ENCODE results near the gene GSTO1. TPM values are rescaled to one million over a fixed set of nuclear protein-coding genes. Genes with fewer than 3 reads are reported as not detected.
"Not testable (repeated sequence)": the region's sequence is repeated elsewhere in the genome, so short reads cannot be mapped to it uniquely, and the experiment has no call there.

GSTO1 gene
- total RNA-seq (2014; rRNA removed; shearing (Covaris generic)) = 179 and 214 TPM in 2 replicates

GRCh38 chr10:104254493-104255310 is at the start of gene GSTO1:
TSS of gene GSTO1 (plus strand) at chr10:104254892. CDS start at chr10:104254929, 37 bp downstream.
- DNase-seq (ENCODE audit: low read depth) = peak; percentile 78

DNA sequence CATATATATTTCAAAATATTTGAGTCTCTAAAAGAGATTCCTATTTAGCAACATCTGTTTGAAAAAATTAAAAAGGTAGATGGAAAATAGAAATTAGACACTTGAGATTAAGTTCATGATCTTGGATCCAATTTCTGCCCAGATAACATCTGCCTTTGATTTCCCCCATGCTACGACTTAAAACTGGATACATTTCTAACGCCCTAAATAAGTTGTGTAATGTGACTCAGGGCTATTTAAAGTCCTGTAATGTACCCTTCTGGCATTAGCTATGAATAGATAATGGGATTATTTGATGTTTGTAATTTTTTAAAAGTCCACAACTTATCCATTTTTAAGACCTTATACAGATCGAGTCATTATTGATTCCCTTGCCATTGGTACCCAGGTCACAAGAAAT is 46.0 kb upstream of the GSTO1 start:
- no peak for DNase-seq (ENCODE audit: low read depth)

DNA sequence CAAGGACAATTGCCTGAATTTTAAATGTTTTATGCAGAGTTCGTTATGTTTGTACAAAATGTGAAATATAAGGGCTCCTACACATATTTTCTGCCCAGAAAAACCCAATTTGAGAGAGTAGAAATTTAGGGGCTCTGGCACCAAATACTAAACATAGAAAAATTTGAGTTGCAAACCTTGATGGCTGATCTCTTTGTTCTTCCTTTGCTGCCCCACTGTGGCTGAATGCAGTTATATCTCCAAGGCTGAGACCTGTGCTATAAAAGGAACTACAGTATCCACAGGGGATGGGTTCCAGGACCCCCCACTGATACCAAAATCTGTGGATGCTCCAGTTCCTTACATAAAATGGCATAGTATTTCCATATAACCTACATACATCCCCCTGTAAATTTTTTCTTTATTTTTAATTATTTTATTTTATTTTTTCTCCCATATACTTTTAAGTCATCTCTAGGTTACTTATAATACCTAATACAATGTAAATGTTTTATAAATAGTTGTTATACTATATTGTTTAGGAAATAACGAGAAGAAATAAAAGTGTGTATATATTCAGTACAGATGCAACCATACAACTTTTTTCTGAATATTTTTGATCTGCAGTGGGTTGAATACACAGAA is 45.0 kb upstream of the GSTO1 start:
- DNase-seq (ENCODE audit: low read depth) = peak; percentile 47

DNA sequence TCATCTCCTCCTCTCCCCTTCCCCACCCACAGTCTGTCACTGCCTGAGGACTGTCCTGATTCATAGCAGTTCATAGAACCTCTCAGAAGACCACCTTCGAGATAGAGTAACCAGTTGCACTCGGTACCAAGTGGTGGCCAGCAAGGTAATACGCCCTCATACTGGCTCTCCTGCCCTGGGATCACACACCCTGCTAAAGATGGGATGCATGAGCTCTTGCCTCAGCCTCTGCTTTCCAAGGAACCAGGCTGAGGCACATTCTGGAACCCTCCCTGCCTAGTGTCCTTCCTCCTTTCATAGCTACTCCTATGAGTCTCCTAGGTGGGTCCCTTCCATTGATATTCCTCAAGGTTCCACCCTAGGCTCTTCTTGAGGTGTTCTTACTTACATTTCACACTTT is 38.1 kb upstream of the GSTO1 start:
- DNase-seq (ENCODE audit: low read depth) = no peak

- no peak for DNase-seq (ENCODE audit: low read depth)
Observed at GRCh38 chr10:104218751-104219150, 35.9 kb upstream of the GSTO1 start.

DNA sequence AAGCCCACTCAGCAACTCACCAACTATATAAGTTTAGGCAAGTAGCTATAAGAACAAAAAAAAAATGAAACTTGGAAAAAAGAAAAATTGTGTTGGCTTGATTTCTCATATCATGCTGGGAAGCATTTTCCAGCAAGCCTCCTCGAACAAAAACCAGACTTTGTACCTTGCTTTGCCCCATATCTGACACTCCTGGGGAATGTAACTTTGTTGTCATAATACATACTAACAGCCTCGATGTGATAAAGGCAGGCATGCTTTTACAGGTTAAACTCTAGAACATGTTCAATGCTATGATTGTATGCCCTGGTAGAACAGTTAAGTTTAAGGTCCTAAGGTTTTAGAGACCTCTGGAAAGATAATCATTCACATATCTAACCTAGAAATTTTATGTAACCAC is 34.2 kb upstream of the GSTO1 start:
- no peak for DNase-seq (ENCODE audit: low read depth)

DNA sequence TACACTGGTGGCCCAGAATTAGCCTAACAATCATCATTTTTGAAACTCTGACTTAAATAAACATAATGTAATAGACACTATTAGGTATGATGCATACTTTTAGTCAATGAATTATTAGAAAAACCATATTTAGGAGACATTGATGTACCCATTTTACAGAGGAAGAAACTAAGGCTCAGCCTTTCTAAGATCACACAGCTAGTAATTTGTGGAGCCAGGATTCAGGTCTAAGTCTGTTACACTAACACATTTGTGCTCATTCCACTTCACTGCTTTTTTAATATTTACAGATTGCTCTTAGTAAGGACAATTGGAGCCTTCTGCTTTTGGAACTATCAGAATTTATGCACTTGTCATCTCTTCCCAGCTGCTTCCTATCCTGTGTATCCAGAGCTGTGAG is 31.4 kb upstream of the GSTO1 start:
- no peak for DNase-seq (ENCODE audit: low read depth)

DNA sequence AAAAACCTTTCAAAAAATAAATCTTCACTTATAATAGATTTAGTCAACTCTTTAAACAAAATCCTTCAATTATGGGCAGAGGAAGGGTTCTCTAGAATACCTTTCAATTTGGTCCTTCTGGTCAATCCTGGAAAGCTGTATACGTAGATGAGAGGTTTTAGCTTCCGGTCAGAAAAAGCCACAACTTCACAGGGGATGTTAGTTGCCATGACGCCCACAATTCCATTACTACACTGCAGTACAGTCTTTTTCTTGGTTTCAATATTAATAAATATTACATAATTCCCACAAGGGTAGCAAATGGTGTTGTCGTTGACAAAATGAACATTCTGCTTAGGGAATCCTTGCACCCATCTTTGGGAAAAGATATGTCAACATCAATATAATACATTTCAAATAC is 24.2 kb upstream of the GSTO1 start:
- DNase-seq (ENCODE audit: low read depth) = peak; percentile 14

GRCh38 chr10:104231784-104232612 is 22.7 kb upstream of the GSTO1 start, which contains the start of gene CFAP43:
TSS of gene CFAP43 (minus strand) at chr10:104232364. CDS start at chr10:104232246, 118 bp downstream.
- DNase-seq (ENCODE audit: low read depth) = peak; percentile 95

DNA sequence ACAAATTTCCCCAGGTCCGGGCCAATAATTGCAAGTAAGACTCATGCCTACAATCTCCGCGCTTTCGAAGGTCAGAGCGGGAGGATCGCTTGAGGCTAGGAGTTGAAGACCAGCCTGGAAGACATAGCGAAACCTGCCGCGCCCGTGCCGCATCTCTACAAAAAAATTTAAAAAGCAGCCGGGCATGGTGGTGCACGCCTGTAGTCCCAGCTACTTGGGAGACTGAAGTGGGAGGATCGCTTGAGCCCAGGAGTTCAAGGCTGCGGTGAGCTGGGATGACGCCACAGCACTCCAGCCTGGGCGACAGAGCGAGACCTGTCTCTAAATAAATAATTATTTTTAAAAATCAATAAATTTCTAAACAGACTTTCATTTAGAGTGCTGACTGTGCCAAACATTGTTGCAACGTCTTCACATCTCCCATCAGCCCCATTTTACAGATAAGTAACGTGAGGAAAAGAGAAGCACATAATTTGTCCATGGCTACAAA is 22.0 kb upstream of the GSTO1 start:
- no peak for DNase-seq (ENCODE audit: low read depth)

- DNase-seq (ENCODE audit: low read depth) = no peak
Observed at GRCh38 chr10:104233817-104234216, 20.9 kb upstream of the GSTO1 start.

DNA sequence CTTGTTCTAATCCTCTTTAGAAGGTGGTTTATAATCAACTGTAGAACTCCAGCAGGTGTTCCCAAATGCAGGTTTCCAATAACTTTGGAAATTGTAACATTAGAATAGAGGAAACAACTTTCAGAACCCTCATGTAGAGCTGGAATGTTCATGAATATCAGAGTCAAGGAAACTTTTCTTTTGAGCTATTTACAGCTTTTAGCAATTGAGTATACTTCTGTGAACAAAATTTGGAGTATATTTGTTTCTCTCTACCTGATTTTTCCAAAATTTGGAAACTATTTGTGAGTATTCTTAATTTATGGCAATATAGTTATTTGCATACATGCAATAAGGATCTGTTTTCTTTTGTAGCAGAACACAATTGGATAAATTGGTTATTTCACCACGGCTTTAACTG is 19.8 kb upstream of the GSTO1 start:
- no peak for DNase-seq (ENCODE audit: low read depth)

DNA sequence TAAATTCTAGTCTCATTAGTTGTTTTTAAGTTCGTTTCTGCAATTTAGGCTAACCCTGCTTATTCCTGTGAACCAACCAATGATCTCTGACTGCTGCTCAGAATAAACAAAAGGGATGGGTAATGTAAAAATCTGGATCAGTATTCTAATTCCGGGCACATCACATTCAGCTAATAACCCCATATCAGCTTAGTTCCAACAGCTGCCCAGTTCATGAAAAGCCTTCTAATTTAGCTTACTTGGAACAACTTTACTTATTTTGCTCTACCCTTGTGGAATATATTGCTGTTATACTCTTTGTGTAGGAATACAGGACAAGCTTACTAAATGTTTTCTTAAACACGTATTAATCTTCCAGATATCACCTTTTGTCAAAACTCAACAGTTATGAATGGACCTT is 18.9 kb upstream of the GSTO1 start:
- DNase-seq (ENCODE audit: low read depth) = no peak

GRCh38 chr10:104240078-104240477 is 14.6 kb upstream of the GSTO1 start:
- DNase-seq (ENCODE audit: low read depth) = no peak

DNA sequence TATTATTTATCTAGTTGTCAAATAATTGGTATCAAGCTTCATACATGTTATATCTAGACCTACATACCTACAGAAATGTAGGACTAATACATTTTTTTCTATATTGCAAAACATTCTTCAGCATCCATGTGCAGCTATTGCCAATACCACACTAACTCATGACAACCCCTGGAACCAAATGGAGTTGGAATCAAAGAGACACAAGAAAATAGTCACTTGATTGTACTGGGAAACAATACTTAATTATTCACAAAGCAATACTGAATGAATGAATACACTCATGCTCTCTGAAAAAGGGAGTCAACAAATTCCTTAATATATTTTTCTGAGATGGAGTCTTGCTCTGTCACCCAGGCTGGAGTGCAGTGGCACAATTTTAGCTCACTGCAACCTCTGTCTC is 12.1 kb upstream of the GSTO1 start:
- no peak for DNase-seq (ENCODE audit: low read depth)

DNA sequence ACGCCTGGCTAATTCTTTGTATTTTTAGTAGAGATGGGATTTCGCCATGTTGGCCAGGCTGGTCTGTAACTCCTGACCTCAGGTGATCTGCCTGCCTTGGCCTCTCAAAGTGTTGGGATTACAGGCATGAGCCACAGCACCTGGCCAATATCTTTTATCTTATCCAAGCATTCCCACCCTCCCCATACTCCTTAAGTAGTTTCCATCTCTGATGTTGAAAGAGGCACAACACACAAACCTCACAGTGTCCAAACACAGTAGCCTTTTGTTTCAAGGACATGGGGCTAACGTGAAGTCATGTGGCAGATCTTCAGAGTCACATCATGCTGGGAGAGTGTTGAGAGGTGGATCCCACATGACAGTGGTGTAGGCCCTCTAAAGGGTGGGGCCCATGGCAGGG is 11.7 kb upstream of the GSTO1 start:
- not testable (repeated sequence) for DNase-seq (ENCODE audit: low read depth)

GRCh38 chr10:104243512-104243911 is 11.2 kb upstream of the GSTO1 start:
- no peak for DNase-seq (ENCODE audit: low read depth)

- DNase-seq (ENCODE audit: low read depth) = no peak
Observed at GRCh38 chr10:104245066-104245632, 9.5 kb upstream of the GSTO1 start.

- peak; percentile 10 for DNase-seq (ENCODE audit: low read depth)
Observed at GRCh38 chr10:104246976-104247375, 7.7 kb upstream of the GSTO1 start.

DNA sequence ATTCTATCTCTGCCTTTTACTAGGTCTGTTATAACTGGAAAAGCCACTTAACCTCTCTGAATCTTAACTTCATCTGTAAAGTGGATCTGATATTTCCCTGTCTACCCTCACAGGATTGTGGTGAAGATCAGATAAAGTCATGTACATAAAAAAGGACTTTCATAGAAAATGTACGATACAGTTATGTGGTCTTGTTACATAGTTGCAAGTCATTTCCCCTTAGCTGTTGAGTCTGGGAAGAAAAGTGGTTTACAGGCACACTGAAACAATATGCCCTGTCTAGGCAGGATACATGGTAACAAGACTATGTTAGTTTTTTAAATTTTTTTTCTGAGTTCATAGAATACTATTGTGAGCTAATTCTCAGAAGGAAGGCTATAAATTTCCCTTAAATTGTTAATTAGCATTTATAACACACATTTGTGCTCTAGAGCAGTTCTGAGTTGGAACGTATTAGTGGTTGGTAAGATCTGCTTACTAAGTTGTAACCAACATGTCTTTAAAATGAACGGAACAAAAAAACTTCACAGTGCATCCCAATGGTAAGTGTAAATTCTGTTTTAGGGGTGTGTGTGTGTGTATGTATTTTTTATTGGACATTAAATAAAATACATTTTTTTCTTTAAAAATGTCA is 7.1 kb upstream of the GSTO1 start:
- no peak for DNase-seq (ENCODE audit: low read depth)

- DNase-seq (ENCODE audit: low read depth) = not testable (repeated sequence)
Observed at GRCh38 chr10:104248931-104249330, 5.8 kb upstream of the GSTO1 start.
